Suprapubic skin (tissue), 4 donors: Measurements from ENCODE around the gene MFGE8. TPM values are rescaled to one million over a fixed set of nuclear protein-coding genes. Genes with fewer than 3 reads are reported as not detected.

Experiments used
- DNase-seq, 2 donors: peaks; one replicate each; pipeline ENCODE4 v3.0.0-alpha.2; 2019; ENCODE audit warnings: low spot score in 2 of 2
- H3K27ac ChIP-seq: fragments of 200-600 bp; sonication (generic); one replicate; pipeline ENCODE4 v1.5.1; 2019
- H3K27me3 ChIP-seq: fragments of 200-600 bp; sonication (generic); one replicate; pipeline ENCODE4 v1.5.1; 2019
- H3K36me3 ChIP-seq: fragments of 200-600 bp; sonication (generic); one replicate; pipeline ENCODE4 v1.5.1; 2019
- H3K4me1 ChIP-seq: fragments of 200-600 bp; sonication (generic); one replicate; pipeline ENCODE4 v1.5.1; 2019
- H3K4me3 ChIP-seq: fragments of 200-600 bp; sonication (generic); one replicate; pipeline ENCODE4 v1.5.1; 2019; ENCODE audit warnings: mild to moderate bottlenecking
- H3K9me3 ChIP-seq: fragments of 200-600 bp; sonication (generic); one replicate; pipeline ENCODE4 v1.5.1; 2019
- EP300 ChIP-seq: sonication (generic); formaldehyde crosslinking; IDR thresholded peaks from one replicate; pipeline ENCODE4 v1.6.1; 2017; ENCODE audit warnings: antibody characterized with exemption
- POLR2A ChIP-seq, 2 donors: fragments of 450-650 bp; IDR thresholded peaks; one replicate each; pipeline ENCODE4 v1.6.1; 2017; ENCODE audit warnings: antibody characterized with exemption in 2 of 2, mild to moderate bottlenecking in 2 of 2, moderate library complexity in 2 of 2
- POLR2AphosphoS5 ChIP-seq, 3 donors: sonication (generic); formaldehyde crosslinking; IDR thresholded peaks; one replicate each; pipeline ENCODE4 v1.6.1; 2017; ENCODE audit warnings: antibody characterized with exemption in 3 of 3
- WGBS: methylation state at CpG from one replicate; pipeline ENCODE4 v1.1.5; 2018; 5-methylcytosine and 5-hydroxymethylcytosine counted together
- total RNA-seq, 4 donors: library from RNA; depleted of rRNA; stranded (reverse); fragments of >200 nt; gene quantifications; one replicate each; pipeline ENCODE4 v1.1.0, GENCODE V29; 2016
- TF ChIP-seq, protein P1 (sequence below), 2 donors: fragments of 200-600 bp in 1 of 2; fragments of 450-650 bp in 1 of 2; sonication (generic) in 1 of 2; IDR thresholded peaks; one replicate each; pipeline ENCODE4 v1.5.1; 2016 to 2019; ENCODE audit warnings: antibody characterized with exemption in 2 of 2, mild to moderate bottlenecking in 1 of 2, moderate library complexity in 1 of 2

MFGE8 gene
- total RNA-seq, 4 donors from 2014 or later = 154 to 211 (median 171) TPM

DNA sequence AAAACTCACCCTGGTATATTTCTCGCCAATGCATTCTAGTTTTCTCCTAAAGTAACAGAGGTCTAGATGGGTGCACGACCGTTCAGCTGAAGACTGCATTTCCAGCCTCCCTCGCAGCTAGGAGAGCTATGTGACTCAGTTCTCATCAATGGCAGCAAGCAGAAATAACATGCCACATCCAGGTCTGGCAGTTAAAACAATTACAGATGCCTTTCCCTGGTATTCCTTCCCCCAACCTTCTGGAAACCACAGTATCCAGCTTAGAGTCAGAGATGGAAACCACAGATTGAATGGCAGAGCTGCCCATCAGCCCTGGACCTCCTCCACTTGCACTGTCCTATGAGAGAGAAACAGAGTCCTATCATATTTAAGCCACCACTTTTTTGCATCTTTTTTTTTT is 22.7 kb downstream of the MFGE8 start:
- no peaks in the 10 kb centered on the region for H3K9me3 ChIP-seq
- no peak for TF ChIP-seq POLR2AphosphoS5 (IDR thresholded peaks at IDR 0.05)
- TF ChIP-seq POLR2A (IDR thresholded peaks at IDR 0.05) = no peak
- no peak for TF ChIP-seq EP300
- TF ChIP-seq, protein P1, sequence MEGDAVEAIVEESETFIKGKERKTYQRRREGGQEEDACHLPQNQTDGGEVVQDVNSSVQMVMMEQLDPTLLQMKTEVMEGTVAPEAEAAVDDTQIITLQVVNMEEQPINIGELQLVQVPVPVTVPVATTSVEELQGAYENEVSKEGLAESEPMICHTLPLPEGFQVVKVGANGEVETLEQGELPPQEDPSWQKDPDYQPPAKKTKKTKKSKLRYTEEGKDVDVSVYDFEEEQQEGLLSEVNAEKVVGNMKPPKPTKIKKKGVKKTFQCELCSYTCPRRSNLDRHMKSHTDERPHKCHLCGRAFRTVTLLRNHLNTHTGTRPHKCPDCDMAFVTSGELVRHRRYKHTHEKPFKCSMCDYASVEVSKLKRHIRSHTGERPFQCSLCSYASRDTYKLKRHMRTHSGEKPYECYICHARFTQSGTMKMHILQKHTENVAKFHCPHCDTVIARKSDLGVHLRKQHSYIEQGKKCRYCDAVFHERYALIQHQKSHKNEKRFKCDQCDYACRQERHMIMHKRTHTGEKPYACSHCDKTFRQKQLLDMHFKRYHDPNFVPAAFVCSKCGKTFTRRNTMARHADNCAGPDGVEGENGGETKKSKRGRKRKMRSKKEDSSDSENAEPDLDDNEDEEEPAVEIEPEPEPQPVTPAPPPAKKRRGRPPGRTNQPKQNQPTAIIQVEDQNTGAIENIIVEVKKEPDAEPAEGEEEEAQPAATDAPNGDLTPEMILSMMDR (IDR thresholded peaks at IDR 0.05) = no peak
- H3K4me3 ChIP-seq = no peak overlapping the region
- no peak for DNase-seq
- peaks cover 15% of the 10 kb centered on the region for H3K4me1 ChIP-seq
- H3K27me3 ChIP-seq = peaks cover 6% of the 10 kb centered on the region
- H3K36me3 ChIP-seq = no peaks in the 10 kb centered on the region
- H3K27ac ChIP-seq = no peak overlapping the region
- WGBS = 93% methylated on average over 4 of the region's 4 CpGs

- no peak for DNase-seq
- Histone ChIP-seq H3K36me3 (no peaks in the 10 kb centered on the region), H3K9me3 (no peaks in the 10 kb centered on the region), H3K27ac (no peak overlapping the region), H3K4me1 (no peaks in the 10 kb centered on the region), H3K4me3 (no peak overlapping the region), H3K27me3 (no peaks in the 10 kb centered on the region)
- WGBS = 87% methylated on average over 5 of the region's 5 CpGs
- no peak for TF ChIP-seq POLR2AphosphoS5 (IDR thresholded peaks at IDR 0.05)
- TF ChIP-seq, protein P1 (IDR thresholded peaks at IDR 0.05) = no peak
- no peak for TF ChIP-seq EP300
- no peak for TF ChIP-seq POLR2A (IDR thresholded peaks at IDR 0.05)
These were observed 24.5 kb downstream of the MFGE8 start for GRCh38 chr15:88888719-88889118.

GRCh38 chr15:88887068-88887580 is 26.1 kb downstream of the MFGE8 start:
- H3K4me3 ChIP-seq = no peak overlapping the region
- no peaks in the 10 kb centered on the region for H3K36me3 ChIP-seq
- H3K27me3 ChIP-seq = no peaks in the 10 kb centered on the region
- no peaks in the 10 kb centered on the region for H3K9me3 ChIP-seq
- TF ChIP-seq, protein P1 (IDR thresholded peaks at IDR 0.05) = no peak
- TF ChIP-seq POLR2A (IDR thresholded peaks at IDR 0.05) = no peak
- TF ChIP-seq POLR2AphosphoS5 (IDR thresholded peaks at IDR 0.05) = no peak
- TF ChIP-seq EP300 = no peak
- no peak overlapping the region for H3K27ac ChIP-seq
- H3K4me1 ChIP-seq = no peaks in the 10 kb centered on the region
- no peak for DNase-seq
- 89% methylated on average over 17 of the region's 18 CpGs for WGBS

GRCh38 chr15:88882785-88883184 is 30.4 kb downstream of the MFGE8 start:
- DNase-seq = no peak
- WGBS = 59% methylated on average over 4 of the region's 4 CpGs
- Histone ChIP-seq H3K27me3 (no peaks in the 10 kb centered on the region), H3K27ac (no peak overlapping the region), H3K9me3 (no peaks in the 10 kb centered on the region), H3K4me1 (no peaks in the 10 kb centered on the region), H3K4me3 (no peak overlapping the region), H3K36me3 (peaks cover 4% of the 10 kb centered on the region)
- TF ChIP-seq EP300 (no peak), POLR2A (IDR thresholded peaks at IDR 0.05) (no peak), POLR2AphosphoS5 (IDR thresholded peaks at IDR 0.05) (no peak)
- TF ChIP-seq, protein P1 (IDR thresholded peaks at IDR 0.05) = no peak

DNA sequence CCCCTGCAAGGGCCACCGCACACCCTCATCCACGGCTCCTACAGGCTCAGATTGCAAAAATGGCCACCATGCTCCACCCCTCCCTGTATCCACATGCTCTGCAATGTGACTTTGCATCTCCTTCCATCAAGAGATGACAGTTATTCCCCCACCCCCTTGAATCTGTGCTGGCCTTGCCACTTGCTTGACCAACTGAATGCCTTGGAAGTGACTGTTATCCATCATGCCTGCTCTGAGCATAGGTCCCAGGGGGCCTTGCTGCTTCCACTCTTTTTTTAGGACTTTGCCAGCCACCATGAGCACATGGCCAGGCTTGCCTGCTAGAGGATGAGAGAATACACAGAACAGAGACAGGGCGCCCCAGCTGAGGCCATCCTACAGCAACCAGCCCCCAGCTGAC is 31.4 kb downstream of the MFGE8 start:
- Histone ChIP-seq H3K4me3 (no peak overlapping the region), H3K36me3 (peaks cover 4% of the 10 kb centered on the region), H3K27me3 (no peaks in the 10 kb centered on the region), H3K27ac (no peak overlapping the region), H3K4me1 (no peaks in the 10 kb centered on the region), H3K9me3 (no peaks in the 10 kb centered on the region)
- WGBS = 79% methylated on average over 2 of the region's 3 CpGs
- TF ChIP-seq EP300 = no peak
- DNase-seq = no peak
